Esophagus squamous epithelium (tissue), 4 donors: ENCODE results near the gene RAB3D.
A peak's percentile ranks its signal among the peaks of the same experiment; 100 is the strongest.

Source experiments
- POLR2A ChIP-seq, 4 donors: fragments of 450-650 bp; IDR thresholded peaks; one replicate each; pipeline ENCODE4 v1.6.1; 2017; ENCODE audit warnings: antibody characterized with exemption in 4 of 4, mild to moderate bottlenecking in 4 of 4, moderate library complexity in 3 of 4
- TF ChIP-seq, protein P1 (sequence below), 6 experiments: fragments of 450-650 bp in 4 of 6; fragments of 200-600 bp in 2 of 6; sonication (generic) in 2 of 6; IDR thresholded peaks; one replicate each; pipeline ENCODE4 v1.5.1; 2016 to 2019; ENCODE audit warnings: antibody characterized with exemption in 6 of 6, mild to moderate bottlenecking in 4 of 6, moderate library complexity in 4 of 6

- TF ChIP-seq POLR2A (IDR thresholded peaks at IDR 0.05) = no peak
- TF ChIP-seq, protein P1, sequence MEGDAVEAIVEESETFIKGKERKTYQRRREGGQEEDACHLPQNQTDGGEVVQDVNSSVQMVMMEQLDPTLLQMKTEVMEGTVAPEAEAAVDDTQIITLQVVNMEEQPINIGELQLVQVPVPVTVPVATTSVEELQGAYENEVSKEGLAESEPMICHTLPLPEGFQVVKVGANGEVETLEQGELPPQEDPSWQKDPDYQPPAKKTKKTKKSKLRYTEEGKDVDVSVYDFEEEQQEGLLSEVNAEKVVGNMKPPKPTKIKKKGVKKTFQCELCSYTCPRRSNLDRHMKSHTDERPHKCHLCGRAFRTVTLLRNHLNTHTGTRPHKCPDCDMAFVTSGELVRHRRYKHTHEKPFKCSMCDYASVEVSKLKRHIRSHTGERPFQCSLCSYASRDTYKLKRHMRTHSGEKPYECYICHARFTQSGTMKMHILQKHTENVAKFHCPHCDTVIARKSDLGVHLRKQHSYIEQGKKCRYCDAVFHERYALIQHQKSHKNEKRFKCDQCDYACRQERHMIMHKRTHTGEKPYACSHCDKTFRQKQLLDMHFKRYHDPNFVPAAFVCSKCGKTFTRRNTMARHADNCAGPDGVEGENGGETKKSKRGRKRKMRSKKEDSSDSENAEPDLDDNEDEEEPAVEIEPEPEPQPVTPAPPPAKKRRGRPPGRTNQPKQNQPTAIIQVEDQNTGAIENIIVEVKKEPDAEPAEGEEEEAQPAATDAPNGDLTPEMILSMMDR (IDR thresholded peaks at IDR 0.05) = peak; percentile 96 to 99 (median 99)
These were observed 45.7 kb downstream of the RAB3D start for GRCh38 chr19:11293433-11294389.
